Liver (tissue), 9 donors: ENCODE data around the gene CHRD. TPM values are rescaled to one million over a fixed set of nuclear protein-coding genes. Genes with fewer than 3 reads are reported as not detected.

Experiments used
- DNase-seq: peaks from one replicate; pipeline ENCODE4 v3.0.0-alpha.2; 2017; ENCODE audit warnings: low spot score
- H3K27ac ChIP-seq, 2 donors: one replicate each; pipeline ENCODE4 v1.7.0; 2013; ENCODE audit warnings: inconsistent platforms in 2 of 2, low read length in 2 of 2, control low read depth in 1 of 2, low read depth in 1 of 2, mild to moderate bottlenecking in 1 of 2
- H3K27me3 ChIP-seq, 4 donors: one replicate each; pipeline versions ENCODE4 v1.6.1 to v1.7.0; 2013; ENCODE audit warnings: low read length in 3 of 4, inconsistent platforms in 1 of 4, mild to moderate bottlenecking in 1 of 4, moderate library complexity in 1 of 4; ENCODE audit not compliant: control insufficient read depth in 4 of 4, insufficient read depth in 4 of 4
- H3K36me3 ChIP-seq, 4 donors: one replicate each; pipeline versions ENCODE4 v1.6.1 to v1.7.0; 2013; ENCODE audit warnings: low read length in 3 of 4, mild to moderate bottlenecking in 3 of 4, low read depth in 1 of 4, moderate library complexity in 1 of 4; ENCODE audit not compliant: control insufficient read depth in 4 of 4, insufficient read depth in 3 of 4
- H3K4me1 ChIP-seq, 4 donors: one replicate each; pipeline versions ENCODE4 v1.6.1 to v1.7.0; 2013; ENCODE audit warnings: low read length in 3 of 4, mild to moderate bottlenecking in 3 of 4, moderate library complexity in 1 of 4; ENCODE audit not compliant: control insufficient read depth in 4 of 4, insufficient read depth in 4 of 4
- H3K4me3 ChIP-seq, 3 donors: one replicate each; pipeline versions ENCODE4 v1.6.1 to v1.7.0; 2013; ENCODE audit warnings: low read length in 3 of 3, control low read depth in 1 of 3, low read depth in 1 of 3, mild to moderate bottlenecking in 1 of 3
- H3K9ac ChIP-seq, 2 donors: one replicate each; pipeline ENCODE4 v1.7.0; 2013; ENCODE audit warnings: low read length in 2 of 2, mild to moderate bottlenecking in 2 of 2, moderate library complexity in 2 of 2, control low read depth in 1 of 2, low read depth in 1 of 2
- H3K9me3 ChIP-seq, 4 donors: one replicate each; pipeline versions ENCODE4 v1.6.1 to v1.7.0; 2013; ENCODE audit warnings: low read length in 3 of 4; ENCODE audit not compliant: control insufficient read depth in 4 of 4
- ATF3 ChIP-seq: IDR thresholded peaks from 2 replicates; pipeline ENCODE4 v1.6.1; 2016; ENCODE audit warnings: antibody characterized with exemption
- CTCF ChIP-seq: fragments of 150-350 bp; IDR thresholded peaks from 2 replicates; pipeline ENCODE4 v1.5.1; 2017; ENCODE audit warnings: improper control_type of control experiment, low read depth, low read length; ENCODE audit not compliant: missing input control
- EGR1 ChIP-seq, 2 donors: IDR thresholded peaks; 2 replicates each; pipeline ENCODE4 v1.6.1; 2016 to 2018; ENCODE audit warnings: antibody characterized with exemption in 2 of 2, low read depth in 2 of 2
- FOXA1 ChIP-seq: IDR thresholded peaks from 2 replicates; pipeline ENCODE4 v1.6.1; 2016; ENCODE audit warnings: antibody characterized with exemption
- FOXA2 ChIP-seq: IDR thresholded peaks from 2 replicates; pipeline ENCODE4 v1.6.1; 2016; ENCODE audit warnings: antibody characterized with exemption
- GABPA ChIP-seq, 2 donors: IDR thresholded peaks in 1 of 2; conservative IDR thresholded peaks in 1 of 2; 2 replicates each; pipeline ENCODE4 v1.6.1; 2016; ENCODE audit warnings: antibody characterized with exemption in 2 of 2, mild to moderate bottlenecking in 1 of 2, moderate library complexity in 1 of 2
- HNF4A ChIP-seq, 2 donors: conservative IDR thresholded peaks; 2 replicates each; pipeline ENCODE4 v1.6.1; 2016; ENCODE audit warnings: antibody characterized with exemption in 2 of 2, mild to moderate bottlenecking in 2 of 2
- HNF4G ChIP-seq: IDR thresholded peaks from 2 replicates; pipeline ENCODE4 v1.6.1; 2016; ENCODE audit warnings: antibody characterized with exemption
- JUND ChIP-seq, 2 donors: IDR thresholded peaks; 2 replicates each; pipeline ENCODE4 v1.6.1; 2016; ENCODE audit warnings: antibody characterized with exemption in 2 of 2
- MAX ChIP-seq: IDR thresholded peaks from 2 replicates; pipeline ENCODE4 v1.6.1; 2016; ENCODE audit warnings: antibody characterized with exemption
- RAD21 ChIP-seq, 2 donors: IDR thresholded peaks; 2 replicates each; pipeline ENCODE4 v1.6.1; 2016; ENCODE audit warnings: antibody characterized with exemption in 2 of 2, mild to moderate bottlenecking in 2 of 2
- REST ChIP-seq: IDR thresholded peaks from 2 replicates; pipeline ENCODE4 v1.6.1; 2016; ENCODE audit warnings: antibody characterized with exemption, mild to moderate bottlenecking
- RXRA ChIP-seq, 2 donors: IDR thresholded peaks; 2 replicates each; pipeline ENCODE4 v1.6.1; 2017 to 2018; ENCODE audit warnings: antibody characterized with exemption in 2 of 2, mild to moderate bottlenecking in 1 of 2
- SP1 ChIP-seq: IDR thresholded peaks from 2 replicates; pipeline ENCODE4 v1.6.1; 2018; ENCODE audit warnings: antibody characterized with exemption, mild to moderate bottlenecking
- YY1 ChIP-seq: IDR thresholded peaks from 2 replicates; pipeline ENCODE4 v1.6.1; 2016; ENCODE audit warnings: antibody characterized with exemption, mild to moderate bottlenecking
- WGBS: extraction: QIAGEN DNeasy Blood & Tissue Kit; methylation state at CpG from one replicate; pipeline ENCODE4 v1.1.7; 2013; 5-methylcytosine and 5-hydroxymethylcytosine counted together
- polyA plus RNA-seq, 2 donors: library from polyadenylated mRNA; stranded (reverse) in 1 of 2; unstranded in 1 of 2; fragments of 200-250 nt in 1 of 2; fragments of >200 nt in 1 of 2; fragmentation: Nextera tagmentation in 1 of 2; extraction: Ambion mirVana in 1 of 2; gene quantifications; one replicate each; pipeline versions ENCODE4 v1.2.1 to v1.2.3, GENCODE V29; 2013 to 2015
- total RNA-seq, 2 donors: library from RNA; depleted of rRNA; stranded (reverse); fragments of >200 nt; gene quantifications; one replicate each; pipeline ENCODE4 v1.2.3, GENCODE V29; 2014
- donor health status: healthy.
- donor health status: healthy.
- donor health status: healthy.
- donor health status: healthy.
- donor health status: healthy.

The CHRD gene
- total and polyA plus RNA-seq, 4 donors, result 9.2 to 66.4 (median 34.9) TPM

- no peak overlapping the region for H3K9ac ChIP-seq
- TF ChIP-seq HNF4G, result no peak
- WGBS, result 83% methylated on average over 8 of the region's 8 CpGs
- DNase-seq, result no peak
- H3K36me3 ChIP-seq, result peaks cover 1 to 32% (median 27%) of the 10 kb centered on the region in 4 donors
- peaks cover 0 to 23% (median 20%) of the 10 kb centered on the region in 4 donors for H3K4me1 ChIP-seq
- H3K27ac ChIP-seq, result no peak overlapping the region
- H3K9me3 ChIP-seq, result no peaks in the 10 kb centered on the region
- H3K4me3 ChIP-seq, result no peak overlapping the region
- no peaks in the 10 kb centered on the region for H3K27me3 ChIP-seq
These were observed 7.5 kb upstream of the CHRD start for GRCh38 chr3:184372296-184372821.

- Histone ChIP-seq H3K27ac (no peak overlapping the region), H3K27me3 (no peaks in the 10 kb centered on the region), H3K4me3 (no peak overlapping the region), H3K36me3 (peaks cover 1 to 30% (median 26%) of the 10 kb centered on the region in 4 donors), H3K9ac (no peak overlapping the region), H3K4me1 (peaks cover 0 to 27% (median 20%) of the 10 kb centered on the region in 4 donors), H3K9me3 (no peaks in the 10 kb centered on the region)
- 83% methylated on average over 5 of the region's 5 CpGs for WGBS
- TF ChIP-seq FOXA2 (no peak), REST (no peak), HNF4G (no peak), GABPA (IDR thresholded peaks at IDR 0.05 in 1 of 2, conservative IDR thresholded peaks at IDR 0.05 in 1 of 2) (no peak), YY1 (no peak), JUND (IDR thresholded peaks at IDR 0.05) (no peak), MAX (no peak), SP1 (no peak), HNF4A (conservative IDR thresholded peaks at IDR 0.05) (no peak)
- no peak for DNase-seq
These were observed 6.9 kb upstream of the CHRD start for GRCh38 chr3:184372911-184373310.

GRCh38 chr3:184373422-184373821 is 6.4 kb upstream of the CHRD start:
- TF ChIP-seq FOXA2 (no peak), MAX (no peak), CTCF (no peak), EGR1 (IDR thresholded peaks at IDR 0.05; ENCODE audit: low read depth in 2 of 2) (no peak), HNF4A (conservative IDR thresholded peaks at IDR 0.05) (no peak), HNF4G (no peak), FOXA1 (no peak), SP1 (no peak), REST (no peak), RAD21 (IDR thresholded peaks at IDR 0.05) (no peak), ATF3 (no peak), YY1 (no peak), RXRA (IDR thresholded peaks at IDR 0.05) (no peak)
- H3K9ac ChIP-seq, result no peak overlapping the region
- peaks cover 1 to 30% (median 22%) of the 10 kb centered on the region in 4 donors for H3K36me3 ChIP-seq

More at GRCh38 chr3:184373422-184373821, 6.4 kb upstream of the CHRD start:
- no peak overlapping the region for H3K4me3 ChIP-seq
- no peak for DNase-seq
- H3K27me3 ChIP-seq, result no peaks in the 10 kb centered on the region
- 89% methylated on average over 6 of the region's 6 CpGs for WGBS
- peaks cover 0 to 28% (median 18%) of the 10 kb centered on the region in 4 donors for H3K4me1 ChIP-seq
- no peaks in the 10 kb centered on the region for H3K9me3 ChIP-seq
- H3K27ac ChIP-seq, result no peak overlapping the region
